ENCODE measurements around the gene YWHAQ. TPM values are rescaled to one million over a fixed set of nuclear protein-coding genes. Genes with fewer than 3 reads are reported as not detected.

Gene YWHAQ
- total and polyA plus RNA-seq, 9 of the 15 experiments (the other 6 are each of a cell fraction or from before 2014, with no cell fraction given): 63.1 to 359 (median 203) TPM

- no TSS peak for BruUV-seq (replicated peaks)
- Histone ChIP-seq H3K4me3 (no peak overlapping the region), H3K9me1 (ENCODE audit: control insufficient read depth, insufficient read depth, low read length) (no peaks in the 10 kb centered on the region), H3K4me1 (replicated peaks in 1 of 2; ENCODE audit: control insufficient read depth in 2 of 2, insufficient read depth in 2 of 2, low read length in 2 of 2) (peaks cover 33 to 43% of the 10 kb centered on the region in 2 experiments; a peak in 4 of 5 replicates), H2AFZ (ENCODE audit: low read depth, low read length) (no peak overlapping the region), H3K27ac (ENCODE audit: extremely low read depth, low read depth, low read length) (no peak overlapping the region), H3K9me3 (replicated peaks; ENCODE audit: control insufficient read depth, insufficient read depth, low read depth, low read length) (no peaks in the 10 kb centered on the region), H3K36me3 (ENCODE audit: control insufficient read depth, insufficient read depth, low read length) (no peaks in the 10 kb centered on the region), H3K79me2 (ENCODE audit: control insufficient read depth, insufficient read depth, low read length) (no peaks in the 10 kb centered on the region), H3K4me2 (ENCODE audit: insufficient read depth, low read length) (no peak overlapping the region), H3K27me3 (ENCODE audit: control insufficient read depth in 2 of 2, insufficient read depth in 2 of 2, low read length in 2 of 2) (peaks cover 2 to 23% of the 10 kb centered on the region in 2 experiments; a peak in 3 of 5 replicates), H3K9ac (ENCODE audit: insufficient read depth in 1 of 2, low read depth in 2 of 2, low read length in 2 of 2) (peak overlapping the region in 1 of 2 experiments; percentile 16; a peak in 1 of 4 replicates), H4K20me1 (replicated peaks; ENCODE audit: control insufficient read depth, insufficient read depth, low read length) (no peaks in the 10 kb centered on the region)
- ATAC-seq: no peak
- ChIA-PET POLR2A (interaction anchor here (0.6 to 2.1 kb wide), 2 partner anchors 9 to 1715 kb away, joined by 4 to 11 read pairs; partner anchors contain the start of gene YWHAQ), CTCF (ENCODE audit: low intra/inter-chr PET ratio) (no interaction called here)
- FAIRE-seq: no peak
- WGBS (ENCODE audit: insufficient coverage, low coverage, missing lambda C conversion rate): 41% methylated on average over 13 of the region's 14 CpGs
- in situ Hi-C loops (cut with MboI): no loop called here
- no peak; the same call in 1 of the 2 replicates for TF ChIP-seq ATF4 (CRISPR knock-in tag; IDR thresholded peaks at IDR 0.05)
- TF ChIP-seq CEBPG (CRISPR knock-in tag; IDR thresholded peaks at IDR 0.05): peak; percentile 90
- TF ChIP-seq CEBPG (tag; conservative IDR thresholded peaks at IDR 0.05 in 1 of 2, IDR thresholded peaks at IDR 0.05 in 1 of 2): peak; percentile 80 to 85
- peak; percentile 81 for TF ChIP-seq CEBPB (tag; IDR thresholded peaks at IDR 0.05)
- peak; percentile 74 for TF ChIP-seq ATF3 (IDR thresholded peaks at IDR 0.05)
- TF ChIP-seq ATF3 (CRISPR knock-in tag; conservative IDR thresholded peaks at IDR 0.05): no peak
- TF ChIP-seq BCLAF1 (IDR thresholded peaks at IDR 0.05; ENCODE audit: borderline replicate concordance in 1 of 2, control insufficient read depth in 1 of 2, low read depth in 2 of 2, low read length in 1 of 2): no peak
- DNase-seq (ENCODE audit: extremely low read depth in 1 of 4, low spot score in 3 of 4): no peak
- intact Hi-C loops (cut with micrococcal nuclease): no loop called here
These were observed 9.8 kb upstream of the YWHAQ start for GRCh38 chr2:9640403-9641104.

All from K562 (cell line).